ENCODE measurements around the gene ZNF669.

DNA sequence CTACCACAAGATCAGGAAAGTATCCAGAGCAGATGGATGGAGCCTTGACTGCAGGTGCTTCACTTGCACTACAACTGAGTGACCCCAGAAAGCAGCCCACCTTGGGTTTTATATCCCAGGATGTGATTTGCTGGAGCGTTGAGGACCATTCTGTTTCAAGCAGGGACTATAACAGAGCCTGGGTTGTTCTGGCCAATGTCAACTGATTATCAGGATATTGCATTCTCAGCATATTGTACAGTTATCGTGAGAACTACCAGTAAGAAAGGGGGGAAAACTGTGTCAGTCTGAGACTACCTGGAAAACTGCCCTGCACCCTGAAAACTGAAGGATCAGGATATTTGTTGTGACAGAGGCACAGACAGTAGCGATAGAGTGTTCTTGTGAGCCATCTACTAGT, 8.0 kb downstream of the ZNF669 start:
- TF ChIP-seq POLR2A (IDR thresholded peaks at IDR 0.05): no peak
- TF ChIP-seq, protein P1, sequence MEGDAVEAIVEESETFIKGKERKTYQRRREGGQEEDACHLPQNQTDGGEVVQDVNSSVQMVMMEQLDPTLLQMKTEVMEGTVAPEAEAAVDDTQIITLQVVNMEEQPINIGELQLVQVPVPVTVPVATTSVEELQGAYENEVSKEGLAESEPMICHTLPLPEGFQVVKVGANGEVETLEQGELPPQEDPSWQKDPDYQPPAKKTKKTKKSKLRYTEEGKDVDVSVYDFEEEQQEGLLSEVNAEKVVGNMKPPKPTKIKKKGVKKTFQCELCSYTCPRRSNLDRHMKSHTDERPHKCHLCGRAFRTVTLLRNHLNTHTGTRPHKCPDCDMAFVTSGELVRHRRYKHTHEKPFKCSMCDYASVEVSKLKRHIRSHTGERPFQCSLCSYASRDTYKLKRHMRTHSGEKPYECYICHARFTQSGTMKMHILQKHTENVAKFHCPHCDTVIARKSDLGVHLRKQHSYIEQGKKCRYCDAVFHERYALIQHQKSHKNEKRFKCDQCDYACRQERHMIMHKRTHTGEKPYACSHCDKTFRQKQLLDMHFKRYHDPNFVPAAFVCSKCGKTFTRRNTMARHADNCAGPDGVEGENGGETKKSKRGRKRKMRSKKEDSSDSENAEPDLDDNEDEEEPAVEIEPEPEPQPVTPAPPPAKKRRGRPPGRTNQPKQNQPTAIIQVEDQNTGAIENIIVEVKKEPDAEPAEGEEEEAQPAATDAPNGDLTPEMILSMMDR (IDR thresholded peaks at IDR 0.05 in 4 of 5, conservative IDR thresholded peaks at IDR 0.05 in 1 of 5): no peak

All from gastrocnemius medialis (tissue), 4 donors.